Astrocyte (in vitro differentiated cells and primary cell): Measurements from ENCODE around the gene UBXN7. TPM values are rescaled to one million over a fixed set of nuclear protein-coding genes. Genes with fewer than 3 reads are reported as not detected.

ENCODE experiments used
- DNase-seq: peaks from one replicate; pipeline ENCODE4 v3.0.0-alpha.2; 2010; ENCODE audit warnings: low read depth
- FAIRE-seq: peaks from 2 replicates; lab custom pipeline; 2011; peaks lifted over from hg19 to GRCh38; lab: Jason Lieb, UNC
- H2AFZ ChIP-seq: 2 replicates; pipeline ENCODE4 v1.6.0; 2012; ENCODE audit warnings: low read depth, low read length, inconsistent platforms
- H3K27ac ChIP-seq: 2 replicates; pipeline ENCODE4 v1.5.1; 2011; ENCODE audit warnings: low read depth, low read length, inconsistent platforms
- H3K27me3 ChIP-seq: 2 replicates; pipeline ENCODE4 v1.6.0; 2011; ENCODE audit warnings: low read length, inconsistent platforms; ENCODE audit not compliant: insufficient read depth
- H3K36me3 ChIP-seq: 2 replicates; pipeline ENCODE4 v1.5.1; 2011; ENCODE audit warnings: low read length, inconsistent platforms; ENCODE audit not compliant: insufficient read depth
- H3K4me1 ChIP-seq: 2 replicates; pipeline ENCODE4 v1.5.1; 2011; ENCODE audit warnings: low read length, inconsistent platforms; ENCODE audit not compliant: insufficient read depth
- H3K4me2 ChIP-seq: 2 replicates; pipeline ENCODE4 v1.6.0; 2012; ENCODE audit warnings: low read length, inconsistent platforms
- H3K4me3 ChIP-seq: 2 replicates; pipeline ENCODE4 v1.5.1; 2011; ENCODE audit warnings: low read depth, mild to moderate bottlenecking, low read length, inconsistent platforms; ENCODE audit not compliant: insufficient read depth
- H3K79me2 ChIP-seq: 2 replicates; pipeline ENCODE4 v1.6.0; 2012; ENCODE audit warnings: mild to moderate bottlenecking, low read length, inconsistent platforms; ENCODE audit not compliant: insufficient read depth
- H3K9ac ChIP-seq: 2 replicates; pipeline ENCODE4 v1.6.0; 2012; ENCODE audit warnings: mild to moderate bottlenecking, low read length, inconsistent platforms
- H3K9me3 ChIP-seq: 2 replicates; pipeline ENCODE4 v1.5.1; 2012; ENCODE audit warnings: low read depth, mild to moderate bottlenecking, low read length, inconsistent platforms; ENCODE audit not compliant: insufficient read depth
- H4K20me1 ChIP-seq: 2 replicates; pipeline ENCODE4 v1.6.0; 2012; ENCODE audit warnings: low read length, inconsistent platforms; ENCODE audit not compliant: insufficient read depth
- H3K27ac Mint-ChIP-seq: one replicate; pipeline ENCODE4 v1.8.0; 2021; ENCODE audit warnings: mild to moderate bottlenecking, mixed read lengths; ENCODE audit not compliant: unreplicated experiment
- H3K27me3 Mint-ChIP-seq: one replicate; pipeline ENCODE4 v1.8.0; 2021; ENCODE audit warnings: low read depth, mixed read lengths; ENCODE audit not compliant: unreplicated experiment
- H3K36me3 Mint-ChIP-seq: one replicate; pipeline ENCODE4 v1.8.0; 2021; ENCODE audit warnings: low read depth, mixed read lengths; ENCODE audit not compliant: unreplicated experiment
- H3K4me1 Mint-ChIP-seq: one replicate; pipeline ENCODE4 v1.8.0; 2021; ENCODE audit warnings: low read depth, mixed read lengths; ENCODE audit not compliant: unreplicated experiment
- H3K4me3 Mint-ChIP-seq: one replicate; pipeline ENCODE4 v1.8.0; 2021; ENCODE audit warnings: mild to moderate bottlenecking, moderate library complexity, mixed read lengths; ENCODE audit not compliant: unreplicated experiment
- H3K9me3 Mint-ChIP-seq: one replicate; pipeline ENCODE4 v1.8.0; 2021; ENCODE audit warnings: mild to moderate bottlenecking, mixed read lengths; ENCODE audit not compliant: unreplicated experiment
- CTCF ChIP-seq: IDR thresholded peaks from 2 replicates; pipeline ENCODE4 v1.5.1; 2011; ENCODE audit warnings: low read depth, mild to moderate bottlenecking, inconsistent platforms, low read length, moderate library complexity; ENCODE audit not compliant: insufficient read depth
- EZH2 ChIP-seq: IDR thresholded peaks from 2 replicates; pipeline ENCODE4 v1.6.1; 2012; ENCODE audit warnings: mild to moderate bottlenecking, low read length, inconsistent platforms; ENCODE audit not compliant: insufficient read depth
- total RNA-seq: library from RNA; stranded (reverse); gene quantifications from 2 replicates; pipeline ENCODE4 v1.2.1, GENCODE V29; 2021

The UBXN7 gene
- total RNA-seq, 1 donor from 2014 or later = 90.9 TPM

GRCh38 chr3:196356556-196356955 is 75.7 kb downstream of the UBXN7 start:
- no peak for DNase-seq
- H3K27me3 ChIP-seq = no peaks in the 10 kb centered on the region
- H3K27ac ChIP-seq = no peak overlapping the region
- no peaks in the 10 kb centered on the region for H3K27me3 Mint-ChIP-seq
- peaks cover 14% of the 10 kb centered on the region for H4K20me1 ChIP-seq
- no peak overlapping the region for H2AFZ ChIP-seq
- H3K9me3 ChIP-seq = no peaks in the 10 kb centered on the region
- no peak overlapping the region for H3K4me3 ChIP-seq
- H3K4me2 ChIP-seq = no peak overlapping the region
- peaks cover 30% of the 10 kb centered on the region for H3K36me3 Mint-ChIP-seq
- H3K27ac Mint-ChIP-seq = no peak overlapping the region
- peaks cover 40% of the 10 kb centered on the region for H3K36me3 ChIP-seq
- H3K4me1 ChIP-seq = no peaks in the 10 kb centered on the region
- no peak for FAIRE-seq
- no peaks in the 10 kb centered on the region for H3K4me1 Mint-ChIP-seq
- no peaks in the 10 kb centered on the region for H3K9me3 Mint-ChIP-seq
- H3K79me2 ChIP-seq = no peaks in the 10 kb centered on the region
- no peak overlapping the region for H3K9ac ChIP-seq
- no peak for TF ChIP-seq CTCF
- H3K4me3 Mint-ChIP-seq = no peak overlapping the region

GRCh38 chr3:196355668-196356067 is 76.6 kb downstream of the UBXN7 start:
- Histone ChIP-seq H3K4me3 (no peak overlapping the region), H4K20me1 (peaks cover 14% of the 10 kb centered on the region), H3K9ac (no peak overlapping the region), H3K27ac (no peak overlapping the region), H2AFZ (no peak overlapping the region), H3K9me3 (no peaks in the 10 kb centered on the region), H3K4me1 (no peaks in the 10 kb centered on the region), H3K79me2 (no peaks in the 10 kb centered on the region), H3K27me3 (no peaks in the 10 kb centered on the region), H3K4me2 (no peak overlapping the region), H3K36me3 (peaks cover 37% of the 10 kb centered on the region)
- DNase-seq = no peak
- no peak for FAIRE-seq
- Mint-ChIP-seq H3K4me1 (no peaks in the 10 kb centered on the region), H3K4me3 (no peak overlapping the region), H3K36me3 (peaks cover 26% of the 10 kb centered on the region), H3K27ac (no peak overlapping the region), H3K9me3 (no peaks in the 10 kb centered on the region), H3K27me3 (no peaks in the 10 kb centered on the region)
- no peak for TF ChIP-seq CTCF
- no peak for TF ChIP-seq EZH2

GRCh38 chr3:196354132-196354531 is 78.1 kb downstream of the UBXN7 start:
- no peaks in the 10 kb centered on the region for H3K27me3 ChIP-seq
- Mint-ChIP-seq H3K27me3 (no peaks in the 10 kb centered on the region), H3K27ac (no peak overlapping the region), H3K4me1 (no peaks in the 10 kb centered on the region), H3K4me3 (no peak overlapping the region), H3K36me3 (peaks cover 24% of the 10 kb centered on the region), H3K9me3 (no peaks in the 10 kb centered on the region)
- H3K9me3 ChIP-seq = no peaks in the 10 kb centered on the region
- H3K36me3 ChIP-seq = peaks cover 29% of the 10 kb centered on the region
- no peak for DNase-seq
- H3K27ac ChIP-seq = no peak overlapping the region
- no peak overlapping the region for H3K4me3 ChIP-seq
- TF ChIP-seq EZH2 (no peak), CTCF (no peak)
- no peak for FAIRE-seq
- no peak overlapping the region for H3K9ac ChIP-seq
- H3K79me2 ChIP-seq = no peaks in the 10 kb centered on the region
- H2AFZ ChIP-seq = no peak overlapping the region
- no peak overlapping the region for H3K4me2 ChIP-seq
- no peaks in the 10 kb centered on the region for H3K4me1 ChIP-seq
- H4K20me1 ChIP-seq = peaks cover 10% of the 10 kb centered on the region
